Tongue (tissue), 2 donors: ENCODE results near the gene SBDS. TPM values are rescaled to one million over a fixed set of nuclear protein-coding genes. Genes with fewer than 3 reads are reported as not detected.

ENCODE experiments used
- small RNA-seq: library from RNA; depleted of rRNA; stranded (forward); fragments of <200 nt; gene quantifications from one replicate; pipeline ENCODE3, GENCODE V24; 2014; ENCODE audit warnings: low replicate concordance
- total RNA-seq: library from RNA; depleted of rRNA; stranded (reverse); fragments of >200 nt; gene quantifications from one replicate; pipeline ENCODE4 v1.2.3, GENCODE V29; 2014

SBDS gene
- total RNA-seq, 1 donor from 2014 or later, result 165 TPM

Small RNA genes lying within 50 kb of the gene (small RNA-seq; reads per million reads assigned to genes)
- not detected for gene RN7SL43P

Other genes starting within 250 kb of the SBDS start
- 74.5 TPM for gene TMEM248, start 74.4 kb downstream of the SBDS start, total RNA-seq
- gene TYW1, start 1.2 kb upstream of the SBDS start, total RNA-seq, result 17.2 TPM